ENCODE results near the gene ARSI. TPM values are rescaled to one million over a fixed set of nuclear protein-coding genes. Genes with fewer than 3 reads are reported as not detected.

ARSI gene
- total RNA-seq, 1 experiment from 2014 or later = 6.3 TPM

DNA sequence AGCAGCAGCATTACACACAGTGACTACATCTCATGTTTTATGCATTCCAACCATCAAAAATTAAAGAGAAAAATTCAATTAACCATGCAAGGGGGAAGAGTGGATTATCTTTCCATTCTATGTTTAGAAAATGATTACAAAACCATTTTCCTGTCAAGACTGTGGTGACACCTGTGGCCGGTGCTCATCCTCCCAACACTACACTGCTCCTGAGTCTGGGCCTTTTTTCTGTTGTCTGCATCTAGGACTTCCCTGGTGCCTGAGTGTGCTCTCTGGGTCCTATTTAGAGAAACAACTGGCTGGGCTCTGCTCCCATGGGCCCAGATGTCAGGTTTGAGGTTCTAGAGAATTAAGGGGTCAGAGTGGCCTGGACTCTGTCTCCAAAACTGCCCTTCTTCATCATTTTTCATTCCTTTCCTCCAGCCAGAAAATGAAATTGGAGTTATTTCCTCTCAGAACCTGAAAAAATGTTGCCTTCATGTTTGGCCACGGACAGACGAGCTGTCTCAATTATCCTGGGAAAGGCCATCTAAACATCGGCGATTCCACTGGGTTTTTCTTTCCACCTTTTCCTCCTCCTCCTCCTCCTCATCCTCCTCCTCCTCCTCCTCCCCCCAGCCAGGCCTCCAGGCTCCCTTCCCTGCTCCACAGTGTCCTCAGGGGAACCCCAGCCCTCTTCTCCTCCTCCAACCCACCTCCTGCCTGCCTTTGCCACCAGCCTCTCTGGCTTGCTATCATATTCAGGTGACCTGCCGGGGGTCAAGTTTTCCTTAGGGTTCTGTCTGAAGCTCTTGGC lies 11.4 kb upstream of the ARSI start:
- no peaks in the 10 kb centered on the region for H3K9me3 ChIP-seq (ENCODE audit: low read length)
- H2AFZ ChIP-seq (ENCODE audit: low read length) = no peak overlapping the region
- H4K20me1 ChIP-seq (ENCODE audit: low read length) = no peaks in the 10 kb centered on the region
- no TSS peak for BruUV-seq (replicated peaks)
- ChIA-PET POLR2A (ENCODE audit: unreplicated experiment) (no interaction called here), CTCF (no interaction called here)
- no peaks in the 10 kb centered on the region for H3K27me3 ChIP-seq (ENCODE audit: low read length)
- no peaks in the 10 kb centered on the region for H3K9me2 ChIP-seq (replicated peaks; ENCODE audit: low read length)
- peaks cover 27% of the 10 kb centered on the region for H3K4me1 ChIP-seq (ENCODE audit: insufficient read depth, low read length)
- no peaks in the 10 kb centered on the region for H3F3A ChIP-seq (ENCODE audit: low read length, unreplicated experiment)
- ATAC-seq = no peak
- no peak overlapping the region for H3K4me2 ChIP-seq (ENCODE audit: low read length)
- H3K79me2 ChIP-seq (ENCODE audit: low read length) = no peaks in the 10 kb centered on the region
- TF ChIP-seq EZH2 (IDR thresholded peaks at IDR 0.05; ENCODE audit: low read length, unreplicated experiment) = no peak
- no peak for TF ChIP-seq CTCF (conservative IDR thresholded peaks at IDR 0.05; ENCODE audit: low read depth, low read length)
- TF ChIP-seq EZH2phosphoT487 (IDR thresholded peaks at IDR 0.05; ENCODE audit: borderline replicate concordance, low read length) = no peak
- no peak for DNase-seq
- intact Hi-C loops (cut with micrococcal nuclease) = no loop called here
- no peak overlapping the region for H3K9ac ChIP-seq (ENCODE audit: low read length)
- no peaks in the 10 kb centered on the region for H3K36me3 ChIP-seq (ENCODE audit: low read depth, low read length)
- no peak overlapping the region for H3K27ac ChIP-seq (ENCODE audit: low read length)
- no peak overlapping the region for H3K4me3 ChIP-seq (ENCODE audit: low read length)

DNA sequence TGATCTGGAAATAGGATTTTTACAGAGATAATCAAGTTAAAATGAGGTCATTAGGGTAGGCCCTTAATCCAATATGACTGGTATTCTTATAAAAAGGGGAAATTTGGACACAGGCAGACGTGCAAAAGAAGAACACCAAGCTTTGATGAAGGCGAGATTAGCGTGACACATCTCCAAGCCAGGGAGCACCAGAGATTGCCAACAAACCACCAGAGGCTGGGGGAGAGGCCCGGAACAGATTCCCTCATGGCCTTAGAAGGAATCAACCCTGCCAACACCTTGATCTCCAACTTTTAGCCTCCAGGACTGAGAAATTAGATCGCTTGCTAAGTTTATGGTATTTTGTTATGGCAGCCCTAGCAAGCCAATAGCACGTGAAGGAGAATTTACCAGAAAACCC lies 10.8 kb upstream of the ARSI start:
- POLR2A ChIA-PET (ENCODE audit: unreplicated experiment) = no interaction called here
- TF ChIP-seq CTCF (conservative IDR thresholded peaks at IDR 0.05; ENCODE audit: low read depth, low read length) (no peak), EZH2 (IDR thresholded peaks at IDR 0.05; ENCODE audit: low read length, unreplicated experiment) (no peak), EZH2phosphoT487 (IDR thresholded peaks at IDR 0.05; ENCODE audit: borderline replicate concordance, low read length) (no peak)
- no peaks in the 10 kb centered on the region for H3K9me2 ChIP-seq (replicated peaks; ENCODE audit: low read length)

DNA sequence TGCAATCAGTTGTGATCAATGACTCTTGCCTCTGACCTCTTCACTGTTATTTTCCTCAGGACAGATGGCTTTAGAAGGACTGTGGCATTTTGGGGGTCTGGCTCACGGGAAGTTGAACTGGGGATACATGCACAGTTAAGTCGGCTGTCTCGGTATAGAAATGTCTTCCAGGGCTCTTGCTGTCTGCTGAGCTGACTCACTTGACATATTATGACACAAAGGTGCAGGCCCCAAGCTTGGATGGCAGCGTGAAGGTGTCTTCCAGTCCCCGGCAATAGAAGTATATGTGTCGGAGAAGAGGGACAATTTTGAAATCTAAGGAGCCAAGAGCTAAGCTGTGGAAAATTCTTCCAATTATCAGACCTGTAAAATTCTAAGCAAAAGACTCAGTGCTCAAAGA lies 9.8 kb upstream of the ARSI start:
- DNase-seq (no peak), ATAC-seq (no peak)
- H3F3A ChIP-seq (ENCODE audit: low read length, unreplicated experiment) = no peaks in the 10 kb centered on the region
- CTCF ChIA-PET = no interaction called here
- H3K9me3 ChIP-seq (ENCODE audit: low read length) = no peaks in the 10 kb centered on the region
- no peaks in the 10 kb centered on the region for H3K27me3 ChIP-seq (ENCODE audit: low read length)
- H3K4me2 ChIP-seq (ENCODE audit: low read length) = no peak overlapping the region
- H3K4me3 ChIP-seq (ENCODE audit: low read length) = no peak overlapping the region
- no peaks in the 10 kb centered on the region for H3K9me2 ChIP-seq (replicated peaks; ENCODE audit: low read length)
- no peaks in the 10 kb centered on the region for H3K79me2 ChIP-seq (ENCODE audit: low read length)
- no peak for TF ChIP-seq CTCF (conservative IDR thresholded peaks at IDR 0.05; ENCODE audit: low read depth, low read length)
- no peak for TF ChIP-seq EZH2phosphoT487 (IDR thresholded peaks at IDR 0.05; ENCODE audit: borderline replicate concordance, low read length)
- TF ChIP-seq EZH2 (IDR thresholded peaks at IDR 0.05; ENCODE audit: low read length, unreplicated experiment) = no peak
- H3K9ac ChIP-seq (ENCODE audit: low read length) = no peak overlapping the region
- no TSS peak for BruUV-seq (replicated peaks)
- H3K4me1 ChIP-seq (ENCODE audit: insufficient read depth, low read length) = peaks cover 11% of the 10 kb centered on the region
- intact Hi-C loops (cut with micrococcal nuclease) = no loop called here
- POLR2A ChIA-PET (ENCODE audit: unreplicated experiment) = no interaction called here
- H3K27ac ChIP-seq (ENCODE audit: low read length) = no peak overlapping the region
- no peaks in the 10 kb centered on the region for H3K36me3 ChIP-seq (ENCODE audit: low read depth, low read length)
- no peaks in the 10 kb centered on the region for H4K20me1 ChIP-seq (ENCODE audit: low read length)
- no peak overlapping the region for H2AFZ ChIP-seq (ENCODE audit: low read length)

More for the DNA sequence above, 10.8 kb upstream of the ARSI start:
- no peaks in the 10 kb centered on the region for H3F3A ChIP-seq (ENCODE audit: low read length, unreplicated experiment)
- H3K27ac ChIP-seq (ENCODE audit: low read length) = no peak overlapping the region
- ATAC-seq = no peak
- H2AFZ ChIP-seq (ENCODE audit: low read length) = no peak overlapping the region
- H3K4me3 ChIP-seq (ENCODE audit: low read length) = no peak overlapping the region
- H3K4me1 ChIP-seq (ENCODE audit: insufficient read depth, low read length) = peaks cover 21% of the 10 kb centered on the region
- no peaks in the 10 kb centered on the region for H3K79me2 ChIP-seq (ENCODE audit: low read length)
- H3K9me3 ChIP-seq (ENCODE audit: low read length) = no peaks in the 10 kb centered on the region
- no peaks in the 10 kb centered on the region for H4K20me1 ChIP-seq (ENCODE audit: low read length)
- H3K9ac ChIP-seq (ENCODE audit: low read length) = no peak overlapping the region
- BruUV-seq (replicated peaks) = no TSS peak
- DNase-seq = no peak
- CTCF ChIA-PET = no interaction called here
- H3K36me3 ChIP-seq (ENCODE audit: low read depth, low read length) = no peaks in the 10 kb centered on the region
- no peaks in the 10 kb centered on the region for H3K27me3 ChIP-seq (ENCODE audit: low read length)
- intact Hi-C loops (cut with micrococcal nuclease) = no loop called here
- H3K4me2 ChIP-seq (ENCODE audit: low read length) = no peak overlapping the region

Measured in PC-3 (cell line).